Ovary (tissue), 3 donors: ENCODE measurements around the gene GPR3.

Experiments used
- CTCF ChIP-seq, 3 donors: fragments of 450-650 bp in 2 of 3; fragments of 200-600 bp in 1 of 3; IDR thresholded peaks; one replicate each; pipeline versions ENCODE4 v1.5.1 to v1.8.0; 2016 to 2022; ENCODE audit warnings: antibody characterized with exemption in 3 of 3, mild to moderate bottlenecking in 1 of 3
- EP300 ChIP-seq: sonication (generic); formaldehyde crosslinking; IDR thresholded peaks from one replicate; pipeline ENCODE4 v1.6.1; 2017; ENCODE audit warnings: antibody characterized with exemption
- POLR2A ChIP-seq: fragments of 450-650 bp; IDR thresholded peaks from one replicate; pipeline ENCODE4 v1.6.1; 2017; ENCODE audit warnings: antibody characterized with exemption, mild to moderate bottlenecking, moderate library complexity
- donor health status: DM: no; HTN: no; CAD: no.

GRCh38 chr1:27400963-27401341, 8.5 kb downstream of the GPR3 start:
- TF ChIP-seq CTCF (IDR thresholded peaks at IDR 0.05) (no peak), POLR2A (no peak), EP300 (no peak)
